GM12892 (cell line): ENCODE data around the gene HBEGF.

Source experiments
- POLR2A ChIP-seq: IDR thresholded peaks from 2 replicates; pipeline ENCODE4 v1.6.1; 2011; ENCODE audit warnings: low read depth, low read length, control low read depth
- POLR2AphosphoS5 ChIP-seq: IDR thresholded peaks from 2 replicates; pipeline ENCODE4 v1.6.1; 2011; ENCODE audit warnings: low read depth, low read length, control low read depth
- TAF1 ChIP-seq: IDR thresholded peaks from 2 replicates; pipeline ENCODE4 v1.6.1; 2011; ENCODE audit warnings: low read depth, mild to moderate bottlenecking, control low read depth, low read length, borderline replicate concordance

GRCh38 chr5:140312791-140313189, 33.6 kb downstream of the HBEGF start:
- TF ChIP-seq POLR2A: no peak
- TF ChIP-seq TAF1: no peak
- no peak for TF ChIP-seq POLR2AphosphoS5
